Stimulated activated CD8-positive, alpha-beta memory T cell treated with anti-CD3 and anti-CD28 coated beads, Interleukin-12 subunit alpha, Interleukin-12 subunit beta, amount 100 ng/mL, for 4 hours (primary cell): ENCODE results near the gene SRPK2.

ENCODE experiments used
- DNase-seq: peaks from one replicate; pipeline ENCODE4 v3.0.0-alpha.2; 2020; ENCODE audit warnings: low read depth

SRPK2 gene

GRCh38 chr7:105133986-105134655, 254.6 kb downstream of the SRPK2 start:
- DNase-seq: no peak

DNA sequence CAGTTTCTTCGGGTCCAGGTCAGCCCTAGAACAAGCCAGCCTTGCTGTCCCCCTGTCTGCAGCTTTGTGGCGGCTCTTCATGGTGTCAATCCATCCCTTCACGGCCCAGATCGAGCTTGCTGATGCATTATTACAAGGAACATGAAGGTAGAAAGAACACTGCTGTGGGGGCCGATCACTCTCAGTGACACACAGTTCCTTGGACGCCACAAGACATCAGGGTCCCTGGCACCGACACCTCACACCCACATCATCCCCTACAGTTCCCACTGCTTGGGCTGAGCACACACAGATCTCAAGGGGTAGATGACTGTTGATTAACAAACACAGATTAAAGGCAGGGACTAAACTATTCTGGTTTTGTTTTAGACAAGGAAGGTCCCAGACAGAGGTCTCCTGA, 255.4 kb downstream of the SRPK2 start:
- no peak for DNase-seq

DNA sequence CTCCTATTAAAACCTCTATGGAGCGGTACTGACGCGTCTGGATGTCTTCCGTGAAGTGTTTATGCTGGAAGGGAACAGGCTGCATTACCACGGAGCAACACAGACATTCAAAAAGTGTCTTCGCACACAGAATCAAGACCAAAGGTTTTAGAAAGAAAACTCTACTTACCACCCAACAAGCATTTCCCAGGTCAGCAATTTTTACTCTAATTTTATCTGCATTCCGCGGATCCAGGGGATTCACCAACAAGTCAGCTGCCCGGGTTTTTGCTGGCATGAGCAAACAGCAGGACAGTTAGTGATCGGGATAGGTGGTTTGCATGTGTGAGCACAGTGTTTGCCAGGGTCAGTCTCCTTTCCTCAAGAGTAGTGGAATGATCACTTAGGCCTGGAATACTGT, 255.9 kb downstream of the SRPK2 start:
- no peak for DNase-seq

- DNase-seq: no peak
These were observed 256.4 kb downstream of the SRPK2 start for GRCh38 chr7:105132335-105132734.

- DNase-seq: no peak
These were observed 256.8 kb downstream of the SRPK2 start for GRCh38 chr7:105131890-105132289.

DNA sequence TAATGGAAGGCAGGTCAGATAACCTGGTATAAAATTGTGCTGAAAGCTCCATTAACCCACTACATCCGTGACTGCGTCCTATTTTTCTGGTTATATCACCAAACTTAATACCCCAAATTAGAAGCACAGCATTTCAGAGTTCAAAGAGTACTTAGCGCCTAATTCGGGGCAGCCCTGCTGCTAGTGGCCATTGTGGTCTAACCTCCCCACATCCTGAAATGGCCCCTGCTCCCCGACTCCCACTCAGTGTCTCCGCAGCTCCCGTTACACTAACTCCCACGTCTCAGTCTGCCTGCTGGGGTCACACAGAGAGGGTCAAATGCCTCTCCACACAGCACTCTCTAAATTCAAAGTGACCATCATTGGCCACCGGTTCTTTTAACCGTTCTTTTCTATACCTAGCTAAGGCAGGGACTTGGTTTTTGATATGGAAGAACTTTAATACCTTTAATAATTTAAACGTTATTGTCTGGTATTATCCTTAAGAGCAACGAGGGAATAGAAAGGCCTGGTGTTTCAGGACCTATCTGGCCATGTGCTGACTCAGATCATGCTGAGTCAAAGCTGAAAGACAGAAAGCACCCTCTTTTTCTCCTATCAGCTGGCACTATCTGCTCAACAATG, 257.6 kb downstream of the SRPK2 start:
- DNase-seq: no peak

GRCh38 chr7:105130580-105130979, 258.1 kb downstream of the SRPK2 start:
- DNase-seq: no peak

GRCh38 chr7:105130048-105130447, 258.7 kb downstream of the SRPK2 start:
- DNase-seq: no peak

DNA sequence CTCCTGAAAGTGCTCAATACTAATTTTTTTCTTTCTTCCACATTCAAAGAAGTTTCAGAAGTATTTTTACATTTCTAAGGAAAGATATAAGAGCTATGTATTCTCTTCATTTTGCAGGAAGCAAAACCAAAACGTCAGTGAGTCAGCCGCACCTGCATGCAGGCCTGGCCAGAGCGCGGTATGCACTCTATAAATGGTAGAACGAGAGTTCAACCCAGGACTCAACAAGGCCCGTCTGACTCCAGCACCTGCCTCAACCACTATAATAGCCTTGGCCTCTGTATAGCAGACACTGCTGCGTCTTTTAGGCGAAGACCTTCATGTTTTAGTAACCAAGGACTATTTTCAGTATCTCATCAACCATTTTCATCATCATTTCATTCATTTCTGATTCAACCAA, 261.5 kb downstream of the SRPK2 start:
- no peak for DNase-seq

GRCh38 chr7:105126436-105126975, 262.2 kb downstream of the SRPK2 start:
- DNase-seq: no peak

DNA sequence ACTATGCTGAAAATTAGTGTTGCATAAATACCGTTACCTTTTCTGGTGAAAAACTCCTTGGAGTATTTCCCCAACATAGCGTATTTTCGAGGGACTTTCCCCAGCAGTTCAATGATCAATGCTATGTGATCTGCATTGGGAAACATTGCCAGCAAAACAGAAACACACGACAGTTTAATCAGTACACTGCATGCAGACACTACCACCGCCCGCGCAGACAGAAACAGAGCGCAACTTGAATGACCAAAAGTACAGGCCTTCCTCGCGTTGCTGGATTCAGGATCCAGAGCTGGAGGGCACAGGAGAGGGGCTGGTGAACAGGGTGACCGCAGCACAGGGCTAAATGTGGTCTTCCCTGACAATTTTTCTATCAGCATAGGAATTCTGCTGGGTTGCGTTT, 263.0 kb downstream of the SRPK2 start:
- DNase-seq: no peak

GRCh38 chr7:105122619-105123018, 266.1 kb downstream of the SRPK2 start:
- no peak for DNase-seq

GRCh38 chr7:105118612-105119600, 269.8 kb downstream of the SRPK2 start:
- DNase-seq: no peak

DNA sequence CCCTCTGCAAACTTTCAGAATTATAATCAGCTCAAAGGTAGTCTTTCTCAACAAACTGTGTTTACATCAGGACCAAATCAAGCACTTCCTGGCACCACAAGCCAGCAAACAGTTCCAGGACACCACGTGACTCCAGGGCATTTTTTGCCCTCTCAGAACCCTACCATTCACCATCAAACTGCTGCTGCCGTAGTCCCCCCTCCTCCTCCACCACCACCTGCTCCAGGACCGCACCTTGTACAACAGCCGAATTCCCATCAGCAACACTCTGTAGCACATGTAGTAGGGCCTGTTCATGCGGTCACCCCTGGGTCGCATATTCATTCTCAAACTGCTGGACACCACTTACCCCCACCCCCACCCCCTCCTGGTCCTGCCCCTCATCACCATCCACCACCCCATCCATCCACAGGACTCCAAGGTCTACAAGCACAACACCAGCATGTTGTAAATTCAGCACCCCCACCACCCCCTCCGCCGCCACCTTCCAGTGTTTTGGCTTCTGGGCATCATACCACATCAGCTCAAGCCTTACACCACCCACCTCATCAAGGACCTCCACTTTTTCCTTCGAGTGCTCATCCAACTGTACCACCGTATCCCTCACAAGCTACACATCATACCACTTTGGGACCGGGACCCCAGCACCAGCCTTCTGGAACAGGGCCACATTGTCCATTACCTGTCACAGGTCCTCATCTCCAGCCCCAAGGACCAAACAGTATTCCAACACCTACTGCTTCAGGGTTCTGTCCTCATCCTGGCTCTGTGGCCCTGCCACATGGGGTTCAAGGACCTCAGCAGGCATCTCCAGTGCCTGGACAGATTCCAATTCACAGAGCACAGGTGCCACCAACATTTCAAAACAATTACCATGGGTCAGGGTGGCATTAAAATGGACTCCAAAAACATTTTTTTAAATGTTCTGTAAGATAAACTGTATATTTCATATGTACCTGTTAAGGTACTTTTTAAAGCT, 276.0 kb downstream of the SRPK2 start:
- no peak for DNase-seq

- no peak for DNase-seq
These were observed 281.3 kb downstream of the SRPK2 start for GRCh38 chr7:105107458-105107857.

DNA sequence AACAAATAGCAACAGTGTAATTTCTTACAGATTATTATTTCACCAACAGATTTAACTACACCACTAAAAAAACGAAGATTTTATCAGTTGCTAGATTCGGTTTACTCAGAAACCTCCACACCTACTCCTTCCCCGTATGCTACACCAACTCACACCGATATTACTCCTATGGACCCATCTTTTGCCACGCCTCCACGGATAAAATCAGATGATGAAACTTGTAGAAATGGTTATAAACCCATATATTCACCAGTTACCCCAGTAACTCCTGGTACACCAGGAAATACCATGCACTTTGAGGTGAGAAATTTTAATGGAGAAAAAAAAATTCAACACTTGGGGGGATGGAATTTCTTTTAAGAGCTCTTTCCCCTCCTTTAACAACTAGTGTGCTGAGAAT, 282.2 kb downstream of the SRPK2 start:
- no peak for DNase-seq

- DNase-seq: no peak
These were observed 283.1 kb downstream of the SRPK2 start for GRCh38 chr7:105105579-105105978.

- DNase-seq: no peak
These were observed 286.0 kb downstream of the SRPK2 start for GRCh38 chr7:105102557-105103352.

DNA sequence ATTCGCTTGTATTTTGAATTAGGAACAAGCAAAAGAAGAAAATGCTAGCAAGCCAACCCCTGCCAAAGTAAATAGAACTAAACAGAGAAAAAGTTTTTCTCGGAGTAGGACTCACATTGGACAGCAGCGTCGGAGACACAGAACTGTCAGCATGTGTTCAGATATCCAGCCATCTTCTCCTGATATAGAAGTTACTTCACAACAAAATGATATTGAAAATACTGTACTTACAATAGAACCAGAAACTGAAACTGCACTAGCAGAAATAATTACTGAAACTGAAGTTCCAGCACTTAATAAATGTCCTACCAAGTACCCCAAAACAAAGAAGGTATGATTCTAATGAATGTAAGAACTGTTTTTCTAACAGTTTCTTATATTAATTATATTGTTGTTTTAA, 286.9 kb downstream of the SRPK2 start:
- DNase-seq: no peak

DNA sequence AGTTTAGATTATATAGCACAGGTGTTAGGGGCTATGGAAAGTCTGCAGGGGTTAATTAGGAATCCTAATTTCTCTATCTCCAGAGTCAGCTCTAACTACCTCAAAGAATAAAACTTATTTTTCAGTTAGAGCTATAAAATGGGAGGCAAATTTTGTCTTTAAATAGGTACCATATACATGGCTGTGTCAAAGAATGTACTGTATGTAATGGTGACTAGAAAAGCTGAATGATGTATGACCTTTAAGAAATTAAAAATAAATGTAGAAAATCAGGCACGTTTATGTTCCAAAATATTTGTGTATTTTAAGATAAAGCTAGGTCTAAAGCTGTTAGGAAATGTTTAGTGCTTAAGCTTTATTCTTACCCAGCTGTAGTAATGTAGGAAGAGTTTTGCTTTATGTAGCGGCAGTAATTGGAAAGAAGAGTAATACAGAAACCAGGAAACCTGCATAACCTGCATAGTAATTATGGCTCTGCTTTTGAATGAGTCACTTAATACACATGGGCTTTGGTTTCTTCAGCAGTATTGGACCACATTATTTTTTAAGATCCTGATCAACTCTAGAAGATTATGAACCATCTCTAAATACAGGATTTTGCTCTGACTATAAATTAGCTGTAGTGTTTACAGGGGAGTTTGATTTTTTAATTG, 289.7 kb downstream of the SRPK2 start:
- DNase-seq: no peak
